Gastroesophageal sphincter (tissue), 3 donors: ENCODE data around the gene RERE.

Source experiments
- POLR2A ChIP-seq, 2 donors: fragments of 450-650 bp; IDR thresholded peaks; one replicate each; pipeline ENCODE4 v1.6.1; 2017; ENCODE audit warnings: antibody characterized with exemption in 2 of 2, mild to moderate bottlenecking in 2 of 2, moderate library complexity in 1 of 2
- POLR2AphosphoS5 ChIP-seq: sonication (generic); formaldehyde crosslinking; IDR thresholded peaks from one replicate; pipeline ENCODE4 v1.6.1; 2017; ENCODE audit warnings: antibody characterized with exemption
- TF ChIP-seq, protein P1 (sequence below), 4 experiments: fragments of 200-600 bp in 2 of 4; fragments of 450-650 bp in 2 of 4; sonication (generic) in 1 of 4; IDR thresholded peaks; one replicate each; pipeline ENCODE4 v1.5.1; 2017 to 2019; ENCODE audit warnings: antibody characterized with exemption in 4 of 4, mild to moderate bottlenecking in 2 of 4, moderate library complexity in 2 of 4

DNA sequence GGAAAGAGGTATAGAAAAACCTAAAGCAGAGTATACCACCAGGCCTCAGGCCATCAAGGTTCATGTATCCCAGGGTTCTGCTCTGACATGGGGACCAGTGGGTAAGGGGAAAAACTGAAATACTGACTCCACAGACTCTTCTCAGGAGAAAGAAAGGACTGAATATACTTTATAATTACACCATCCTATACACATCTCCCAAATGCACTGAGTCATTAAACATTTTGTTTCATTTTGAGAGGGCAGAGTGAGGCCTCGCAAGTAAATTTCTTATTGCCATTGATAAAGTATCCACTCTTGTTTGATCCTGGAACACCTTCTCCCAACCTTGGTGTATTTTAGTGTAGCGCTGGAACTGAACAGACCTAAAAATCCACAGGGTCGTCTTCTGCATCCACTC, 251.6 kb downstream of the RERE start:
- TF ChIP-seq, protein P1, sequence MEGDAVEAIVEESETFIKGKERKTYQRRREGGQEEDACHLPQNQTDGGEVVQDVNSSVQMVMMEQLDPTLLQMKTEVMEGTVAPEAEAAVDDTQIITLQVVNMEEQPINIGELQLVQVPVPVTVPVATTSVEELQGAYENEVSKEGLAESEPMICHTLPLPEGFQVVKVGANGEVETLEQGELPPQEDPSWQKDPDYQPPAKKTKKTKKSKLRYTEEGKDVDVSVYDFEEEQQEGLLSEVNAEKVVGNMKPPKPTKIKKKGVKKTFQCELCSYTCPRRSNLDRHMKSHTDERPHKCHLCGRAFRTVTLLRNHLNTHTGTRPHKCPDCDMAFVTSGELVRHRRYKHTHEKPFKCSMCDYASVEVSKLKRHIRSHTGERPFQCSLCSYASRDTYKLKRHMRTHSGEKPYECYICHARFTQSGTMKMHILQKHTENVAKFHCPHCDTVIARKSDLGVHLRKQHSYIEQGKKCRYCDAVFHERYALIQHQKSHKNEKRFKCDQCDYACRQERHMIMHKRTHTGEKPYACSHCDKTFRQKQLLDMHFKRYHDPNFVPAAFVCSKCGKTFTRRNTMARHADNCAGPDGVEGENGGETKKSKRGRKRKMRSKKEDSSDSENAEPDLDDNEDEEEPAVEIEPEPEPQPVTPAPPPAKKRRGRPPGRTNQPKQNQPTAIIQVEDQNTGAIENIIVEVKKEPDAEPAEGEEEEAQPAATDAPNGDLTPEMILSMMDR (IDR thresholded peaks at IDR 0.05): no peak
- TF ChIP-seq POLR2A (IDR thresholded peaks at IDR 0.05) (no peak), POLR2AphosphoS5 (no peak)
